ENCODE measurements around the gene PHEX. TPM values are rescaled to one million over a fixed set of nuclear protein-coding genes. Genes with fewer than 3 reads are reported as not detected.
A peak's percentile ranks its signal among the peaks of the same experiment; 100 is the strongest.

The PHEX gene
- total and polyA plus RNA-seq, 8 donors = 0.05 to 0.73 (median 0.14) TPM; not detected in 5

- Histone ChIP-seq H3K36me3 (peaks cover 0 to 55% (median 35%) of the 10 kb centered on the region in 4 donors), H3K4me3 (no peak overlapping the region), H3K27ac (no peak overlapping the region), H3K9me3 (no peaks in the 10 kb centered on the region), H3K27me3 (no peaks in the 10 kb centered on the region), H3K4me1 (no peaks in the 10 kb centered on the region)
- WGBS, 5 donors = 80 to 93% (median 84%) methylated on average over 8 of the region's 8 CpGs
- no peak for TF ChIP-seq POLR2AphosphoS5 (IDR thresholded peaks at IDR 0.05)
- TF ChIP-seq EP300 (IDR thresholded peaks at IDR 0.05) = no peak
- no peak for TF ChIP-seq CTCF (IDR thresholded peaks at IDR 0.05)
- TF ChIP-seq POLR2A (IDR thresholded peaks at IDR 0.05) = no peak
- no peak for DNase-seq
- intact Hi-C loops (cut with DNase I; ENCODE audit: low total_unique reads) = no loop called here
Observed at GRCh38 chrX:21990832-21991231, 41.3 kb upstream of the PHEX start.

GRCh38 chrX:21991504-21991903, 40.6 kb upstream of the PHEX start:
- Histone ChIP-seq H3K27ac (no peak overlapping the region), H3K4me1 (no peaks in the 10 kb centered on the region), H3K9me3 (no peaks in the 10 kb centered on the region), H3K27me3 (no peaks in the 10 kb centered on the region), H3K36me3 (peaks cover 0 to 55% (median 35%) of the 10 kb centered on the region in 4 donors), H3K4me3 (no peak overlapping the region)
- TF ChIP-seq EP300 (IDR thresholded peaks at IDR 0.05) = no peak
- no peak for TF ChIP-seq POLR2AphosphoS5 (IDR thresholded peaks at IDR 0.05)
- no peak for TF ChIP-seq POLR2A (IDR thresholded peaks at IDR 0.05)
- TF ChIP-seq CTCF (IDR thresholded peaks at IDR 0.05) = no peak
- intact Hi-C loops (cut with DNase I; ENCODE audit: low total_unique reads) = no loop called here
- DNase-seq = no peak
- 84 to 100% (median 89%) methylated on average over 3 of the region's 3 CpGs for WGBS, 5 donors

- peaks cover 0 to 45% (median 26%) of the 10 kb centered on the region in 4 donors for H3K36me3 ChIP-seq
- peak in 1 of 2 donors; percentile 36 for DNase-seq
- WGBS, 5 donors = 69 to 79% (median 77%) methylated on average over 8 of the region's 8 CpGs
- H3K9me3 ChIP-seq = no peaks in the 10 kb centered on the region
- intact Hi-C loops (cut with DNase I; ENCODE audit: low total_unique reads) = no loop called here
- H3K27me3 ChIP-seq = no peaks in the 10 kb centered on the region
- H3K4me1 ChIP-seq = no peaks in the 10 kb centered on the region
- TF ChIP-seq POLR2A (IDR thresholded peaks at IDR 0.05) = no peak
- H3K27ac ChIP-seq = peak overlapping the region in 3 of 5 donors; percentile 29 to 60 (median 38)
- no peak overlapping the region for H3K4me3 ChIP-seq
Observed at GRCh38 chrX:21993265-21993664, 38.9 kb upstream of the PHEX start.

GRCh38 chrX:21996872-21997455, 35.2 kb upstream of the PHEX start:
- Histone ChIP-seq H3K36me3 (peaks cover 0 to 19% (median 13%) of the 10 kb centered on the region in 4 donors), H3K27me3 (no peaks in the 10 kb centered on the region), H3K4me1 (no peaks in the 10 kb centered on the region), H3K27ac (peak overlapping the region in 2 of 5 donors; percentile 18 to 43), H3K4me3 (no peak overlapping the region), H3K9me3 (peaks cover 0 to 3% (median 0%) of the 10 kb centered on the region in 4 donors)
- 75 to 84% (median 80%) methylated on average over 9 to 10 of the region's 10 CpGs for WGBS, 5 donors
- peak in 1 of 2 donors; percentile 29 for DNase-seq
- TF ChIP-seq EP300 (IDR thresholded peaks at IDR 0.05) (no peak), CTCF (IDR thresholded peaks at IDR 0.05) (no peak), POLR2AphosphoS5 (IDR thresholded peaks at IDR 0.05) (no peak), POLR2A (IDR thresholded peaks at IDR 0.05) (no peak)
- intact Hi-C loops (cut with DNase I; ENCODE audit: low total_unique reads) = no loop called here

GRCh38 chrX:21998037-21998436, 34.1 kb upstream of the PHEX start:
- intact Hi-C loops (cut with DNase I; ENCODE audit: low total_unique reads) = no loop called here
- no peaks in the 10 kb centered on the region for H3K4me1 ChIP-seq
- H3K27me3 ChIP-seq = no peaks in the 10 kb centered on the region
- TF ChIP-seq POLR2AphosphoS5 (IDR thresholded peaks at IDR 0.05) (no peak), POLR2A (IDR thresholded peaks at IDR 0.05) (no peak), EP300 (IDR thresholded peaks at IDR 0.05) (no peak), CTCF (IDR thresholded peaks at IDR 0.05) (no peak)
- WGBS, 5 donors = 70 to 85% (median 75%) methylated on average over 4 of the region's 4 CpGs
- DNase-seq = no peak
- H3K9me3 ChIP-seq = peaks cover 0 to 3% (median 0%) of the 10 kb centered on the region in 4 donors
- H3K4me3 ChIP-seq = no peak overlapping the region
- no peak overlapping the region for H3K27ac ChIP-seq
- peaks cover 0 to 11% (median 4%) of the 10 kb centered on the region in 4 donors for H3K36me3 ChIP-seq

Measured in stomach (tissue), 9 donors.